K562 (cell line): Measurements from ENCODE around the gene PLAAT1. TPM values are rescaled to one million over a fixed set of nuclear protein-coding genes. Genes with fewer than 3 reads are reported as not detected.

Experiments used
- ATAC-seq: fragments of 200-7000 bp; cut with Tn5 transposase; 3 replicates; pipeline ENCODE4 v1.9.1; 2020; ENCODE audit warnings: moderate library complexity
- BruUV-seq: library from RNA; stranded (reverse); fragments of 400-500 nt; replicated peaks from 2 replicates; lab custom pipeline; 2021; lab: Mats Ljungman, UMichigan
- CTCF ChIA-PET: fragments of 300-600 bp; formaldehyde crosslinking; extraction: SDS; loops from one replicate; lab custom pipeline; 2021; ENCODE audit warnings: low intra/inter-chr PET ratio; lab: Yijun Ruan, JAX
- POLR2A ChIA-PET: fragments of 300-600, 350-650 bp; sonication (Branson Sonifier 250); formaldehyde crosslinking; extraction: SDS; loops from one replicate; lab custom pipeline; 2021; ENCODE audit warnings: antibody characterized with exemption, inconsistent platforms; lab: Yijun Ruan, JAX
- DNase-seq, 4 experiments: peaks; one replicate each; pipeline versions ENCODE4 v3.0.0 to v3.0.0-alpha.2; 2011 to 2018; ENCODE audit warnings: low spot score in 3 of 4, mixed read lengths in 3 of 4; ENCODE audit errors: extremely low read depth in 1 of 4
- FAIRE-seq: peaks from 2 replicates; lab custom pipeline; 2011; peaks lifted over from hg19 to GRCh38; lab: Jason Lieb, UNC
- H2AFZ ChIP-seq: 2 replicates; pipeline ENCODE4 v1.6.0; 2011; ENCODE audit warnings: low read depth, low read length, control low read depth, inconsistent platforms
- H3K27ac ChIP-seq: fragments of 200-600 bp; 3 replicates; pipeline ENCODE4 v1.8.0; 2011; ENCODE audit warnings: low read depth, mild to moderate bottlenecking, control low read depth, inconsistent platforms, low read length, moderate library complexity, mixed read lengths; ENCODE audit errors: extremely low read depth
- H3K27me3 ChIP-seq, 2 experiments: fragments of 300-600 bp in 1 of 2; 2 replicates in 1 of 2; 3 replicates in 1 of 2; pipeline versions ENCODE4 v1.6.0 to v1.8.0; 2011; ENCODE audit warnings: inconsistent platforms in 2 of 2, low read length in 2 of 2, mild to moderate bottlenecking in 1 of 2, mixed read lengths in 1 of 2, moderate library complexity in 1 of 2; ENCODE audit not compliant: control insufficient read depth in 2 of 2, insufficient read depth in 2 of 2
- H3K36me3 ChIP-seq: fragments of 300-600 bp; 3 replicates; pipeline ENCODE4 v1.8.0; 2011; ENCODE audit warnings: mild to moderate bottlenecking, low read length, inconsistent platforms; ENCODE audit not compliant: control insufficient read depth, insufficient read depth
- H3K4me1 ChIP-seq, 2 experiments: fragments of 200-600 bp in 1 of 2; replicated peaks in 1 of 2; 2 replicates in 1 of 2; 3 replicates in 1 of 2; pipeline versions ENCODE4 v1.5.1 to v1.8.0; 2011; ENCODE audit warnings: inconsistent platforms in 2 of 2, low read length in 2 of 2, mild to moderate bottlenecking in 1 of 2, mixed read lengths in 1 of 2, moderate library complexity in 1 of 2; ENCODE audit not compliant: control insufficient read depth in 2 of 2, insufficient read depth in 2 of 2
- H3K4me2 ChIP-seq: 2 replicates; pipeline ENCODE4 v1.6.1; 2011; ENCODE audit warnings: low read length, control low read depth, inconsistent platforms, mixed read lengths; ENCODE audit not compliant: insufficient read depth
- H3K4me3 ChIP-seq: fragments of 200-600 bp; sonication (generic), shearing (Covaris generic); 2 replicates; pipeline ENCODE4 v1.5.1; 2016; ENCODE audit warnings: control low read depth, inconsistent platforms
- H3K79me2 ChIP-seq: fragments of 200-600 bp; 3 replicates; pipeline ENCODE4 v1.8.0; 2011; ENCODE audit warnings: low read length, inconsistent platforms; ENCODE audit not compliant: control insufficient read depth, insufficient read depth
- H3K9ac ChIP-seq, 2 experiments: 2 replicates each; pipeline versions ENCODE4 v1.6.0 to v1.6.1; 2011; ENCODE audit warnings: low read depth in 2 of 2, low read length in 2 of 2, control low read depth in 1 of 2, inconsistent platforms in 1 of 2, mild to moderate bottlenecking in 1 of 2, mixed read lengths in 1 of 2; ENCODE audit not compliant: insufficient read depth in 1 of 2
- H3K9me1 ChIP-seq: one replicate; pipeline ENCODE4 v1.6.0; 2011; ENCODE audit warnings: inconsistent platforms, mild to moderate bottlenecking, low read length, moderate library complexity; ENCODE audit not compliant: control insufficient read depth, insufficient read depth
- H3K9me3 ChIP-seq: replicated peaks from 2 replicates; pipeline ENCODE4 v1.5.1; 2011; ENCODE audit warnings: low read depth, low read length, inconsistent platforms; ENCODE audit not compliant: control insufficient read depth, insufficient read depth
- H4K20me1 ChIP-seq: replicated peaks from 2 replicates; pipeline ENCODE4 v1.6.1; 2011; ENCODE audit warnings: low read length, inconsistent platforms, mixed read lengths; ENCODE audit not compliant: control insufficient read depth, insufficient read depth
- RERE ChIP-seq: sonication (generic); formaldehyde crosslinking; IDR thresholded peaks from 2 replicates; pipeline ENCODE4 v1.8.0; 2023; ENCODE audit warnings: missing genetic modification reagents, mild to moderate bottlenecking, borderline replicate concordance
- RFX1 ChIP-seq: fragments of 450-650 bp; IDR thresholded peaks from 2 replicates; pipeline ENCODE4 v1.6.1; 2016; ENCODE audit warnings: mild to moderate bottlenecking, moderate library complexity
- WGBS: fragments of 100-300 bp; shearing (Covaris generic); methylation state at CpG from one replicate; pipeline ENCODE4 v1.1.6; 2016; ENCODE audit warnings: low coverage, mixed read lengths; ENCODE audit not compliant: insufficient coverage; ENCODE audit errors: missing lambda C conversion rate; 5-methylcytosine and 5-hydroxymethylcytosine counted together
- in situ Hi-C: fragments of 300-500 bp; cut with MboI; formaldehyde crosslinking; loops from 4 replicates; pipeline ENCODE4 v1.15.0; 2018; ENCODE audit warnings: inconsistent platforms, mixed read lengths
- intact Hi-C: fragments of 100-400 bp; cut with micrococcal nuclease; formaldehyde crosslinking; loops from 2 replicates; pipeline ENCODE4 v1.14.2; 2022
- polyA plus RNA-seq, 8 experiments: library from polyadenylated mRNA; depleted of rRNA in 4 of 8; stranded (reverse) in 5 of 8; unstranded in 3 of 8; fragments of >200 nt; fragmentation: Nextera tagmentation in 2 of 8; fragmentation: Illumina TruSeq in 1 of 8; extraction: Ambion mirVana in 2 of 8; extraction: Trizol in 1 of 8; gene quantifications; 2 replicates each; pipeline versions ENCODE4 v1.2.1 to v1.2.3, GENCODE V29; 2011 to 2014; ENCODE audit warnings: inconsistent platforms in 1 of 8, missing spikeins in 1 of 8
- total RNA-seq, 7 experiments: library from RNA; depleted of rRNA in 6 of 7; stranded (reverse); fragments of >200 nt in 6 of 7; fragmentation: Illumina TruSeq in 2 of 7; extraction: Trizol in 2 of 7; gene quantifications; 2 replicates each; pipeline versions ENCODE4 v1.2.1 to v1.2.3, GENCODE V29; 2011 to 2021; ENCODE audit warnings: low replicate concordance in 1 of 7
- TF ChIP-seq, protein P1 (sequence below): sonication (generic); formaldehyde crosslinking; IDR thresholded peaks from 2 replicates; pipeline ENCODE4 v1.8.0; 2022; ENCODE audit warnings: mild to moderate bottlenecking, missing genetic modification reagents

PLAAT1 gene
- total and polyA plus RNA-seq, 9 of the 15 experiments (the other 6 are each of a cell fraction or from before 2014, with no cell fraction given) = 0.34 to 3.1 (median 1.5) TPM

DNA sequence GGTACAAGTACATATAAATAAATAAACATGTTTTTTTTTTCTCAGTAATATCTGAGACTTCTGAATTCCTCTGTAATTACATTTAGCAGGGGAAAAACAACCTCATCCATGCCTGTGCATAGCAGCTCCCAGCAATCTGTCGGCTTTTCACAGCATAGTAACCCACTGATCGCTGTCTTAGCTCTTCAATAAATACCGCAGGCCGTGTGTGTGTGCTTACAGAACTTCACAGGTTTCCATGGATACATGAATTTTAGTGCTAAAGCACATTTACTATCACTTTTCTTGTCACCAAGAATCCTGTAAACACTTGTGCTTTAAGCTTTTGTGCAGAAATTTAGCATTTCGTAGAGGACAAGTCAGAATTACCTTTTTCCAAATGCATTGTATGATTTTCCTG, 4.0 kb upstream of the PLAAT1 start:
- Histone ChIP-seq H3K4me1 (peaks cover 0 to 10% of the 10 kb centered on the region in 2 experiments; a peak in 1 of 5 replicates), H3K36me3 (no peaks in the 10 kb centered on the region), H3K9me3 (no peaks in the 10 kb centered on the region), H3K4me2 (no peak overlapping the region), H3K4me3 (no peak overlapping the region), H3K27ac (no peak overlapping the region), H3K27me3 (no peaks in the 10 kb centered on the region; a peak in 2 of 5 replicates), H3K9ac (no peak overlapping the region), H3K79me2 (no peaks in the 10 kb centered on the region), H3K9me1 (no peaks in the 10 kb centered on the region), H4K20me1 (no peaks in the 10 kb centered on the region), H2AFZ (no peak overlapping the region)
- 0 out of 2 replicates have a peak, but pooled peaks have one; percentile 8 for TF ChIP-seq RFX1
- TF ChIP-seq RERE (CRISPR knock-in tag) = no peak
- TF ChIP-seq, protein P1, sequence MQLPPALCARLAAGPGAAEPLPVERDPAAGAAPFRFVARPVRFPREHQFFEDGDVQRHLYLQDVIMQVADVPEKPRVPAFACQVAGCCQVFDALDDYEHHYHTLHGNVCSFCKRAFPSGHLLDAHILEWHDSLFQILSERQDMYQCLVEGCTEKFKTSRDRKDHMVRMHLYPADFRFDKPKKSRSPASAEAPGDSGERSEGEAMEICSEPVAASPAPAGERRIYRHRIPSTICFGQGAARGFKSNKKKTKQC = no peak
- FAIRE-seq = no peak
- 1% methylated on average over 5 of the region's 5 CpGs for WGBS
- no peak for DNase-seq
- no TSS peak for BruUV-seq
- in situ Hi-C loops = no loop called here
- CTCF ChIA-PET = no interaction called here
- intact Hi-C loops = no loop called here
- ATAC-seq = no peak
- POLR2A ChIA-PET = no interaction called here
